Measurements from ENCODE around the gene FADS6. TPM values are rescaled to one million over a fixed set of nuclear protein-coding genes. Genes with fewer than 3 reads are reported as not detected.

Gene FADS6
- not detected for total RNA-seq

GRCh38 chr17:74892974-74893911, at the start of gene FADS6:
Gene FADS6 (minus strand): TSS chr17:74893633. CDS start chr17:74893595, 38 bp downstream.

GRCh38 chr17:74935585-74936469, 42.4 kb upstream of the FADS6 start, which contains the start of gene OTOP3:
Gene OTOP3 (plus strand): TSS chr17:74935898. CDS start chr17:74935922, 24 bp downstream.

GRCh38 chr17:74924250-74924948, 31.0 kb upstream of the FADS6 start, which contains the start of gene OTOP2:
Gene OTOP2 (plus strand): TSS chr17:74924273. CDS start chr17:74924633, 360 bp downstream.

GRCh38 chr17:74922694-74923537, 29.5 kb upstream of the FADS6 start, which contains the start of gene USH1G:
Gene USH1G (minus strand): TSS chr17:74923255. CDS start chr17:74923073, 182 bp downstream.

GRCh38 chr17:74872313-74873036, 21.0 kb downstream of the FADS6 start, which contains the start of gene FDXR:
Gene FDXR (minus strand): TSS chr17:74872994. CDS start chr17:74872944, 50 bp downstream.

GRCh38 chr17:74859459-74860228, 33.8 kb downstream of the FADS6 start, which contains the start of gene GRIN2C:
Gene GRIN2C (minus strand): TSS chr17:74859885. CDS start chr17:74855092, 4,793 bp downstream.

Other genes starting within 250 kb of the FADS6 start
- gene CD300LF, start 180.7 kb downstream of the FADS6 start, total RNA-seq = not detected
- gene RAB37, start 156.4 kb downstream of the FADS6 start, total RNA-seq = 0.63 TPM
- gene NHERF1, start 145.0 kb downstream of the FADS6 start, total RNA-seq = 6.3 TPM
- 40.4 TPM for gene NAT9, start 117.3 kb downstream of the FADS6 start, total RNA-seq
- gene GRIN2C, start 33.7 kb downstream of the FADS6 start, total RNA-seq = 0.94 TPM
- gene FDXR, start 20.6 kb downstream of the FADS6 start, total RNA-seq = 4.1 TPM
- not detected for gene USH1G, start 29.6 kb upstream of the FADS6 start, total RNA-seq
- not detected for gene OTOP2, start 30.6 kb upstream of the FADS6 start, total RNA-seq
- not detected for gene OTOP3, start 42.3 kb upstream of the FADS6 start, total RNA-seq
- 30.4 TPM for gene HID1, start 79.1 kb upstream of the FADS6 start, total RNA-seq
- gene CDR2L, start 94.0 kb upstream of the FADS6 start, total RNA-seq = 8.8 TPM
- 11.3 TPM for gene MRPL58, start 119.0 kb upstream of the FADS6 start, total RNA-seq
- 92.0 TPM for gene ATP5PD, start 153.3 kb upstream of the FADS6 start, total RNA-seq
- gene KCTD2, start 153.6 kb upstream of the FADS6 start, total RNA-seq = 34.1 TPM
- gene SLC16A5, start 194.3 kb upstream of the FADS6 start, total RNA-seq = 1.3 TPM
- 4.7 TPM for gene ARMC7, start 216.3 kb upstream of the FADS6 start, total RNA-seq
- gene NT5C, start 238.1 kb upstream of the FADS6 start, total RNA-seq = 23.2 TPM

Measured in parietal lobe (tissue), 1 donor.